HG02642 (cell line): ENCODE data around the gene PSMD13.
"Not testable (repeated sequence)": the region's sequence is repeated elsewhere in the genome, so short reads cannot be mapped to it uniquely, and the experiment has no call there.

ENCODE experiments used
- ATAC-seq: cut with Tn5 transposase; IDR thresholded peaks from one replicate; pipeline ENCODE4 v1.9.1; 2021; ENCODE audit warnings: mild to moderate bottlenecking; ENCODE audit not compliant: unreplicated experiment, poor library complexity

The PSMD13 gene

DNA sequence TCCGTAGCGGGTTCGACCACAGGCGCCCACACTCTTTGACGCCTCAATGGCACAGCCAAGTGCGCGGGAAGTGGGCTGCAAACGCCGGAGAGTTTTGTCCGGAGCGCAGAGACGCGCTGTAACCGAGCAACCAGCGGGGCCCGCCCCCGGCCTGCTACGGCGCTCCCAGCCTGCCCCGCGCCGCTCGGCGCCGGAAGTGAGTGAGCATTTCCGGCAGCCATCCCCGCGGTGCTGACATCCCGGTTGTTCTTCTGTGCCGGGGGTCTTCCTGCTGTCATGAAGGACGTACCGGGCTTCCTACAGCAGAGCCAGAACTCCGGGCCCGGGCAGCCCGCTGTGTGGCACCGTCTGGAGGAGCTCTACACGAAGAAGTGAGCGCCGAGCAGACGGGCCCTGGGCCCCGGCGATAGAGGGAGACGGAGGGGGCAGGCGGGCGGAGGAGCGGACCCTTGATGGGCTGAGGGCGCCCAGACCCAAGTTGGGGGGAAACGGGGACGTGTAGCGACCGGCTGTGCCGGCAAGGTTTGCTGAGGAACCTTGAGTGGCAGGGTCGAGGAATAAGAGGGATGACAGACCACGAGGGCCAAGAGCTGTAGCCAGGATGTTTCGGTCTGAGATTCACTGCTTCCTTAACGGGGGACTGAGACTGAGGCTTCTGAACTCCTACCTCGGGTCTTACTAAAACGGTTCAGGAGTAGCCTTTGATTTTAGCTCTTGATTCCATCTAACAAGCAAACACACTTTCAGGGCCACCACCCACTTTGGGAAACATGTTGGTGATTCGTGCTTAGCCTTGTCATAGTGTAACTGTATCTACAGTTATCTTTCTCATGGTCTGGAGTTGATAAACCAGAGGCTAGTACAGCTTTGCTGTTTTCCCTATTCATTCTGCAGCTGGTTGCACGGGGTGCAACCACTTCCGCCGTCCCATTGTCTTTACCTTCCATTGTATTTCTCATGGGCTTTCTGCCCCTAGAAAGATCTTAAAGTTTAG, at the start of gene PSMD13:
TSS of gene PSMD13 (plus strand) at position 203 of the 994 bp plus-strand sequence. CDS start at position 277, 74 bp downstream.
- ATAC-seq: peak; percentile 90

DNA sequence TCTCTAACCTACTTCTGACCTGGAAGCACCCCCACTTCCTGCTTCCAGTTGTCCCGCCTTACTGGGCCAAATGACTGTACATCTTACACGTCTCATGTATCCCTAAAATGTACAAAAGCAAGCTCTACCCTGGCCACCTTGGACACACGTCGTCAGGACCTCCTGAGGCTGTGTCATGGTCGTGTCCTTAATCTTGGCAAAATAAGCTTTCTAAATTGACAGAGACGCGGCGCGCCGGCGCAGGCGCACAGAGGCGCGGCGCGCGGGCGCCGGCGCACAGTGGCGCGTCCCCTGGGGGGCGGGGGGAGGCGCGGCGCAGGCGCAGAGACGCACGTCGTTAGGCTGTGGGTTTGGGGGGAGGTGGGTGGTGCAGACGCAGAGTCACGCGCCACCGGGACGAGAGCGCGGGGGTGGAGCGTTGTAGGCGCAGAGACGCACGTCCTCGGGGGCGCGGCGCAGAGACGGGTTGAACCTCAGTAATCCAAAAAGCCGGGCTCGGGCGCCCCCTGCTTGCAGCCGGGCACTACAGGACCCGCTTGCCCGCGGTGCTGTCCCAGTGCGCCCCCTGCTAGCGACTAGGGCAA, 47.5 kb upstream of the PSMD13 start:
- not testable (repeated sequence) for ATAC-seq

DNA sequence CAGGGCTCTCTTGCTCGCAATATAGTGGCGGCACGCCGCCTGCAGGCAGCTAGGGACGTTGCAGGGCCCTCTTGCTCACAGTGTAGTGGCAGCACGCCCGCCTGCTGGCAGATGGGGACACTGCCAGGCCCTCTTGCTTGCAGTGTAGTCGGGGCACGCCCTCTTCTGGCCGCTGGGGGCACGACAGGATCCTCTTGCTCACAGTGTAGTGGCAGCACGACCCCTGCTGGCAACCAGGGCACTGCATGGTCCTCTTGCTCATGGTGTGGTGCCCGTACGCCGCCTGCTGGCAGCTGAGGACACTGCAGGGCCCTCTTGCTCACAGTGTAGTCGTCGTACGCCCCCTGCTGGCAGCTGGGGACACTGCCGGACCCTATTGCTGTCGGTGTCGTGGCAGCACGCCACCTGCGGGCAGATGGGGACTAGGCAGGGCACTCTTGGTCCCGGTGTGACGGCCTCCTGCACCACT, 46.9 kb upstream of the PSMD13 start:
- peak; percentile 79 for ATAC-seq

DNA sequence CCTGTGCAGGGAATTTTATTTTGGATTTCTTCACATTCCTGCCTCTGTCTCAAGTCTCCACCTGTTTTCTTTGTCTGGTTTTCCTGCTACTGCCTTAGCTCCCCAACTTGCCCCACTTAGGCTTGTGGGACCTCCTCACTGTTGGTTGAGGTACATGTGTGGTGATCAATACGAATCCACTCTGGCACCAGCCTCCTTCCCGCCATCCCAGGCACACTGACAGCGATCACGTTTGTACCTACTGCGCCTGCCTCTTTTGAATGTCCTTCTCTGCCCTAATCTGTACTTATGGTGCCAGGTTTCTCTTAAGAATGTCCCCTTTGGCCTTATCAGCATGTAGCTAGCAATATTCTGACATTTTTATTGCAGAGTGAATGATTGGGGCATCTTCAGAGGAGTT, 46.2 kb upstream of the PSMD13 start:
- ATAC-seq: not testable (repeated sequence)

DNA sequence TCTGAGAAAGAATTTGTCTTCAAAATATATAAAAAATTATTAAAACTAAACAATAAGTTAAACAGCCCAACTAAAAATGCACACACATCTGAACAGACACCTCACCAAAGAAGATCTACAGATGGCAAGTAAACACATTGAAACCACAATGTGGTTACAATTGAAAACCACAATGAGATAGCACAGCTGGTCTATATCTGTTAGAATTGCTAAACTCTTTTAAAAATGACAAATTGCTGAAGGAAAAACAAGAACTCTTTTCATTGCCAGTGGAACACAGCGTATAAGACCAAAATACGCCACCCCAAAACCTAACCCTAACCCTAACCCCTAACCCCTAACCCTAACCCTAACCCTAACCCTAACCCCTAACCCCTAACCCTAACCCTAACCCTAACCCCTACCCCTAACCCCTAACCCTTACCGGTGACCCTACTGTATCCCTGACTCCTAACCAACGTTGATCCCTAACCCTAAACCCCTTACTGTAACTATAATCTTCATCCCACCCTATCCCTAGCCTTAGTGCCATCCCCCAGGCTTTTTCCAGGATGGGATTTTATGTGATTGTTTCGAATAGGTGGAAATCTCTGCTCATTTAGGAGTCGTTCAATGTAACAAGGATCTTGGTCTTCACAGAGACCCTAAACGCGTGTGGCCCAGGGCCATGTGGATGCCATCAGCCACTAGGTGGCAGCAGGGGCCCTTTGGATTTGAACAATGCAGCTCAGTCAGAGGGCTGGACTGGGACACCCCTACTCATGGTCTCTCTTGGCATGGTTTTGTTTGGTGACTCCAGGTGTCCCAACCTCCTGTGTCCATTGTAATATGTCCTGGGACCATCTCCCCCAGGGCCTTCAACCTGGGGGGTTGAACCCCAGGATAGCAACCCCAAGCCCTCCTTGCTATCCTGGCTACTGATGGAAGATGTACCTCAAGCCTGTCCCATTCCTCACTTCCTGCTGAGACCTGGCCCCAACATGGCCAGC, 45.0 kb upstream of the PSMD13 start:
- ATAC-seq: not testable (repeated sequence)

- ATAC-seq: not testable (repeated sequence)
These were observed 44.1 kb upstream of the PSMD13 start, which contains the start of gene SCGB1C1 for GRCh38 chr11:192674-193128. TSS of gene SCGB1C1 (plus strand) at chr11:193078. CDS start at chr11:193100, 22 bp downstream.

GRCh38 chr11:193481-193880, 43.3 kb upstream of the PSMD13 start:
- not testable (repeated sequence) for ATAC-seq

- ATAC-seq: no peak
These were observed 39.7 kb upstream of the PSMD13 start for GRCh38 chr11:196786-197731.

DNA sequence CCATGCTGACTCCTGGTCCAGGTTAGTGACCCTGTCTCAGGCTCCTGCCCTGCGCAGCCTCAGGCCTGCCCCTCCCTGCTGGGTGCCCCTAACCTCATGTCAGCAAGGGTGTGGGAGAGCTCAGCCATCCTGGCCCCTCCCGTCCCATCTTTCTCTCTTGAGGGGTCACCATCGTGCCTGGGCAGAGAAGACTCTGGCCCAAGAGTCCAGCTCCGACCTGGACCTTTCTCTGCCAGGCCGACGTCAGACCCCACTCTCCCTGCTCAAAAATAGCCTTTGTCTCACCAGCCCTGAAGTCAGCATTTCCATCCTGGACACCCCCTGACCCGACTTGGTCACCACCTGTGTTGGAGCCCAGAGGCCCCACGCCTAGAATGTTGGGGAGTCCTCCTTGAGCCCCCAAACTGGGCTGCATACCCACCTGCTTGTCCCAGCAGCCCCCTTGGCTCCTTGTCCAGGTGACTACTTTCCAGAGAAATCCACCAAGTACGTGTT, 39.0 kb upstream of the PSMD13 start:
- ATAC-seq: no peak

- ATAC-seq: no peak
These were observed 38.5 kb upstream of the PSMD13 start for GRCh38 chr11:198236-198806.

- ATAC-seq: no peak
These were observed 37.7 kb upstream of the PSMD13 start for GRCh38 chr11:199004-199581.

GRCh38 chr11:199782-200181, 37.0 kb upstream of the PSMD13 start:
- ATAC-seq: no peak

- no peak for ATAC-seq
These were observed 36.4 kb upstream of the PSMD13 start for GRCh38 chr11:200224-201003.

DNA sequence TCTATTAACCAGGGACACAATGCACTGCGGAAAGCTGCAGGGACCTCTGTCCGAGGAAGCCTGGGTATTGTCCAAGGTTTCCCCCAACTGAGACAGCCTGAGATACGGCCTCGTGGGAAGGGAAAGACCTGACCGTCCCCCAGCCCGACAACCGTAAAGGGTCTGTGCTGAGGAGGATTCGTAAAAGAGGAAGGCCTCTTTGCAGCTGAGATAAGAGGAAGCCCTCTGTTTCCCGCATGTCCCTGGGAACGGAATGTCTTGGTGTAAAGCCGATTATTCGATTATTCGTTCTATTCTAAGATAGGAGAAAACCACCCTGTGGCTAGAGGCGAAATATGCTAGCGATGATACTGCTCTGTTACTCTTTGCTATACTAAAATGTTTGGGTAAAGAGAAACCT, 34.8 kb upstream of the PSMD13 start:
- ATAC-seq: no peak

- no peak for ATAC-seq
These were observed 34.3 kb upstream of the PSMD13 start for GRCh38 chr11:202490-202889.

GRCh38 chr11:203056-203944, 33.5 kb upstream of the PSMD13 start:
- no peak for ATAC-seq
